ENCODE results near the gene PIPOX. TPM values are rescaled to one million over a fixed set of nuclear protein-coding genes. Genes with fewer than 3 reads are reported as not detected.

PIPOX gene
- total RNA-seq, 1 donor from 2014 or later: 1.3 TPM

- Histone ChIP-seq H3K4me1 (no peaks in the 10 kb centered on the region), H3K9me3 (no peaks in the 10 kb centered on the region), H3K27me3 (ENCODE audit: low read depth) (no peaks in the 10 kb centered on the region), H3K36me3 (peaks cover 93% of the 10 kb centered on the region), H3K27ac (no peak overlapping the region), H3K4me3 (no peak overlapping the region)
- no peak for ATAC-seq
- no peak for TF ChIP-seq CTCF (IDR thresholded peaks at IDR 0.05)
- DNase-seq: no peak
- intact Hi-C loops (cut with DNase I): no loop called here
Observed at GRCh38 chr17:29099527-29099926, 56.6 kb downstream of the PIPOX start.

- DNase-seq (no peak), ATAC-seq (no peak)
- TF ChIP-seq CTCF (IDR thresholded peaks at IDR 0.05): no peak
- Histone ChIP-seq H3K4me1 (no peaks in the 10 kb centered on the region), H3K36me3 (peaks cover 93% of the 10 kb centered on the region), H3K27me3 (ENCODE audit: low read depth) (no peaks in the 10 kb centered on the region), H3K9me3 (no peaks in the 10 kb centered on the region), H3K27ac (no peak overlapping the region), H3K4me3 (no peak overlapping the region)
- intact Hi-C loops (cut with DNase I): no loop called here
Observed at GRCh38 chr17:29100296-29100695, 57.4 kb downstream of the PIPOX start.

- no peak for TF ChIP-seq CTCF (IDR thresholded peaks at IDR 0.05)
- Histone ChIP-seq H3K27me3 (ENCODE audit: low read depth) (no peaks in the 10 kb centered on the region), H3K4me3 (no peak overlapping the region), H3K4me1 (no peaks in the 10 kb centered on the region), H3K27ac (no peak overlapping the region), H3K36me3 (peaks cover 93% of the 10 kb centered on the region), H3K9me3 (no peaks in the 10 kb centered on the region)
- intact Hi-C loops (cut with DNase I): no loop called here
- ATAC-seq (no peak), DNase-seq (no peak)
Observed at GRCh38 chr17:29102046-29102445, 59.1 kb downstream of the PIPOX start.

GRCh38 chr17:29102741-29103181, 59.8 kb downstream of the PIPOX start:
- Histone ChIP-seq H3K27me3 (ENCODE audit: low read depth) (no peaks in the 10 kb centered on the region), H3K4me1 (peaks cover 1% of the 10 kb centered on the region), H3K36me3 (peaks cover 89% of the 10 kb centered on the region), H3K4me3 (no peak overlapping the region), H3K27ac (no peak overlapping the region), H3K9me3 (no peaks in the 10 kb centered on the region)
- no peak for DNase-seq
- intact Hi-C loops (cut with DNase I): no loop called here
- TF ChIP-seq CTCF (IDR thresholded peaks at IDR 0.05): no peak
- ATAC-seq: no peak

- no peaks in the 10 kb centered on the region for H3K9me3 ChIP-seq
- H3K36me3 ChIP-seq: peaks cover 89% of the 10 kb centered on the region
- no peak for TF ChIP-seq CTCF (IDR thresholded peaks at IDR 0.05)
Observed at GRCh38 chr17:29103341-29103740, 60.4 kb downstream of the PIPOX start.

More at GRCh38 chr17:29103341-29103740, 60.4 kb downstream of the PIPOX start:
- Histone ChIP-seq H3K27me3 (ENCODE audit: low read depth) (no peaks in the 10 kb centered on the region), H3K4me3 (no peak overlapping the region), H3K27ac (no peak overlapping the region), H3K4me1 (peaks cover 7% of the 10 kb centered on the region)
- DNase-seq: no peak
- intact Hi-C loops (cut with DNase I): no loop called here
- ATAC-seq: no peak

Other genes starting within 250 kb of the PIPOX start
- 21.7 TPM for gene FAM222B, start 200.4 kb upstream of the PIPOX start, total RNA-seq
- gene ERAL1, start 188.1 kb upstream of the PIPOX start, total RNA-seq: 26.1 TPM
- gene FLOT2, start 145.4 kb upstream of the PIPOX start, total RNA-seq: 170 TPM
- 10.6 TPM for gene DHRS13, start 140.1 kb upstream of the PIPOX start, total RNA-seq
- 36.2 TPM for gene PHF12, start 91.6 kb upstream of the PIPOX start, total RNA-seq
- gene SEZ6, start 37.1 kb upstream of the PIPOX start, total RNA-seq: not detected
- 59.5 TPM for gene MYO18A, start 137.3 kb downstream of the PIPOX start, total RNA-seq
- not detected for gene CRYBA1, start 203.7 kb downstream of the PIPOX start, total RNA-seq

Measured in lower lobe of right lung (tissue), 2 donors.